ENCODE results near the gene SLC29A3.

Gene SLC29A3

GRCh38 chr10:71370031-71370430, 51.0 kb downstream of the SLC29A3 start:
- DNase-seq (ENCODE audit: low read depth) = no peak

DNA sequence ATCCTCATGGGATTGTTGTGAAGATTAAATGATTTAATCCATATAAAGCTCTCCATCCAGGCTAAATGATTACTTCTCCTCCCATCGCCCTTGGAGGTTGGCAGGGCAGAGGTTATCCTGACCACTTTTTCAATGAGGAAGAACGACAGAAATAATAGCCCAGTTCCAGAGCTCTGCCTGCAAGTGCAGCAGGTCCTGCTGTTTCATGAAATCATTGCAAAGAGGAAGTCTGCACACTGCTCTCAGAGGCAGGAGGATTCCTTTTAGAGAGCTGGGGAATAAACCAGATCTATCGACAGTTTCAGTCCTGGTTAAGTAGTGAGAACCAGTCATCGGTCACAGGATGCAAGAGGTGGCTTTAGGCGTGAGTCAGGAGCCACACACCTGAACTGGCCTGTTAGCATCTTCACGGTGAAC, 52.7 kb downstream of the SLC29A3 start:
- DNase-seq (ENCODE audit: low read depth) = no peak

GRCh38 chr10:71372882-71373495, 53.9 kb downstream of the SLC29A3 start:
- DNase-seq (ENCODE audit: low read depth) = no peak

- DNase-seq (ENCODE audit: low read depth) = no peak
These were observed 55.6 kb downstream of the SLC29A3 start for GRCh38 chr10:71374481-71375233.

- DNase-seq (ENCODE audit: low read depth) = no peak
These were observed 56.9 kb downstream of the SLC29A3 start for GRCh38 chr10:71375952-71376351.

- DNase-seq (ENCODE audit: low read depth) = no peak
These were observed 59.5 kb downstream of the SLC29A3 start for GRCh38 chr10:71378336-71379117.

DNA sequence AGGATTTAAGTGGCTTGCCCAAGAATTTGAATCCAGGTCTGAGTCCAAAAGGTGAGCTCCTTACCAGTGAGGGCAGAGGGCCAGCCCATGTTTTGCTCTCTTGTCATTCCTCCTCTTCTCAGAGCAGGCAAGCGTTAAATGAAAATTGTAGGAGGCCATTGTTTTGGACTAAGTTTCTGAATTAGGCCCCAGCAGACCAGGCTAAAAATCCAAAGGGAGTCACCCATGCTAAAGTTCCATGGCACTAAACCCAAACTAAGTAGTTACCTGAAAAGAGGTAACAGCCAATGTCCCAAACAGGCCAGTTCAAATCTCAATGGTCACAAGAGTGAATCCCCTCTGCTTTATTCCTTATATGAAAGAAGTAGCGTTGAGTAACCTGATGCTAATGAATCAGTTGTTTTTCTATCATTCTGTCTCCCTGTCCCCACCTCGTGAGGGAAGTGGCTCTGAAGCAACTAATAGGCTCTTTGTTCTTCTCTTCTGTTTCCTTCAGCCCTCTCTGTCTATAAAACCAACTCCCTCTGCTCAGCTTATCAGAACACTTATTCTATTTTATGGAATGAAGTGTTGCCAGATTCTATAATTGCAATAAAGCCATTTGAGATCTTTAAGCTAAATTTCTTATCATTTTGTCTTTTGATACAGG, 60.2 kb downstream of the SLC29A3 start:
- no peak for DNase-seq (ENCODE audit: low read depth)

GRCh38 chr10:71380841-71381240, 61.8 kb downstream of the SLC29A3 start:
- DNase-seq (ENCODE audit: low read depth) = no peak

DNA sequence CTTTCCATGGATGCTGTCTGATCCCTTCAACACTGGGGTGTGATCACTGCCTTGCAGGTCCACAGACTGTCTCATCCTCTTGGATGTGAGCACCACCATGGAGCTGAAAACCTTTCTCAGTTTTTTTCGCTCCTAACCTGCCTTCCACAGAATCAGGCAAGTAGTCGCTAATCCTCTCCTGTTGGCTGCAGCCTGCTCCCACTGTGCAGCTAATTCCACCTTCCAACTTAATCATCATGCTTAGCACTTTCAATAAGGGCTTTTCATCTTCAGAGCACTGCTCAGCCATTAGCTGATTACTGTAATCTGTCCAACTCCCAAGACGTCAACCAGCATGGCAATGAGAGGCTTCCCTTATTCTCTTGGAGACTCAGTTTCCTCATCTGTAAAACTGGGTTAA, 62.6 kb downstream of the SLC29A3 start:
- DNase-seq (ENCODE audit: low read depth) = no peak

- DNase-seq (ENCODE audit: low read depth) = no peak
These were observed 63.0 kb downstream of the SLC29A3 start for GRCh38 chr10:71382028-71382427.

GRCh38 chr10:71382757-71383156, 63.7 kb downstream of the SLC29A3 start:
- no peak for DNase-seq (ENCODE audit: low read depth)

- peak; percentile 14 for DNase-seq (ENCODE audit: low read depth)
These were observed 65.1 kb downstream of the SLC29A3 start for GRCh38 chr10:71383972-71384687.

DNA sequence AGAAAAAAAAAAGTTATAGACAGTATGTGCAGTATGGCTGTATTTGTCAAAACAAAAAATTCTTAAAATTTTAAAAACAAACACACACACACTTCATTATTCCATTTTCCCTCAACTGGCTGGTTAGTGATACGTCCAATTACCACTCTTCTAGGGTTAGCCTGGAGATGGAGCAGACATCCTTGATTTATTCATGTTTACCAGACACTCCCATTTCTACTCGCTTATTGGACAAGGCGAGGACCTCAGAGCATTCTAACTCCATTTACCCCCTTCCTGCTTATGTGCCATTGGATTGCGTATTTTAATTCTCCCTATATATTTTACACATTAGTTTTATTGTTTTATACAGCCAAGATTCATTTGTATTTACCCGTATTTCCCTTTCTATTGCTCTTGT, 69.1 kb downstream of the SLC29A3 start:
- no peak for DNase-seq (ENCODE audit: low read depth)

DNA sequence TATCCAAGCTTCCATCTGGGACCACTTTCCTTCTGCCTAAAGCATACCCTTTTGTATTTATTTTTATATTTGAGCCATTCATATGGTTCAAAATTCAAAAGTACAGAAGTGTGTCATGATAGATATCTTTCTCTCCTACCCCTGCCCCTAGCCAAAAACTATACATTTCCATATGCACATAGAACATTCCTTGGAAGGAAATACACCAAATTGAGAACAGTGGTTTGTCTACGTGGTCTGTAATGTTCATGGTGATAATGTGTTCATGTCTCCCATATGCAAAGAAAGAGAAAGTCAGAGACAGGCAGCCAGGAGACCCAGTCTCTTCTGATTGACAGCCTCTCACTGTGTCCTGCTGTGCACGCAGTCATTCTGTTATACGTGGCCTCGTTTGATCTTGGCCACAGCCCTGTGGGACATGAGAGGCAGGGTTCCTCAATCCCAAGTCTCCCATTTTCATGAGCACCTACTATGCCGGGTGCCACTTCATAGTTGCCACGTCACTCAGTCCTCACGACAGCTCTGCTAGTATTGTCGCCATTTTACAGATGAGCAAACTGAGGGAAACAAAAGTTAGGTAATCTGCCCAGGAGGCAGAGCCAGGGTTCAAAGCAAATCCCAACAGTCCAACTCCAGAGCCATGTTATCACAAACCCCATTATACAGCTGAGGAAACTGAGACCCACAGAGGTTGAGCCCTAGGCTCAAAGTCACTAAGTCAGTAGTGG, 69.7 kb downstream of the SLC29A3 start:
- DNase-seq (ENCODE audit: low read depth) = no peak

DNA sequence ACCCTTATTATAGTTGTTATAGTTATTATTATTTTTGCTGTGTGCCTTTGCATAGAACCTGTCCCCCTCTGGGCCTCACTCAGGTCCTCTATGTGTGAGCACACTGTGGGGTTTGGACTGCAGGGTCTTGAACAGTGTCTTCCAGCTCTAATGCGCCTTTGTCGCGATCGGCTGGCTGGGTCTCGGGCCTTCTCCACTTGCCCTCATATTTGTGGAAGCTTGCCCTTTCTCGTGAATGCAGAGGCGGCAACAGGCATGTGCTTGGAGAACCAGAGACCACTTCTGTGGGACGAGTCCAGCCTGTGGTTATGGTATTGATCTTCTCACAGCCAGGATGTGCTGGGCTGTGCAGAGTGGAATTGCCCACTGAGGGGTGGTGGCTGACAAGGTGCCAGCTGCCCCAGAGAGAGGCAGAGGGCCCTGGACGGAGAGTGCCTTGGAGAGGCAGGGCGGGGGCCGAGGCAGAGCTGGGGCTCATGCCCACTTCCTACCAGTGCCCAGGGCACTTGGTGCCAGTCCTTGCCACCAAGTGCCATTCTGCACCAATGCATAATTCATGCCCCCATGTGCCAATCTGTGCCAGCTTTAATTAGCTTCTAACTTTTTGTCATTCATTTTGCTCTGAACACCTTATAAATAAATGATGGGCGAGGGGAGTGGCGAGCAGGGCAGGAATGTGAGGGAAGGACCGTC, 70.9 kb downstream of the SLC29A3 start:
- no peak for DNase-seq (ENCODE audit: low read depth)

DNA sequence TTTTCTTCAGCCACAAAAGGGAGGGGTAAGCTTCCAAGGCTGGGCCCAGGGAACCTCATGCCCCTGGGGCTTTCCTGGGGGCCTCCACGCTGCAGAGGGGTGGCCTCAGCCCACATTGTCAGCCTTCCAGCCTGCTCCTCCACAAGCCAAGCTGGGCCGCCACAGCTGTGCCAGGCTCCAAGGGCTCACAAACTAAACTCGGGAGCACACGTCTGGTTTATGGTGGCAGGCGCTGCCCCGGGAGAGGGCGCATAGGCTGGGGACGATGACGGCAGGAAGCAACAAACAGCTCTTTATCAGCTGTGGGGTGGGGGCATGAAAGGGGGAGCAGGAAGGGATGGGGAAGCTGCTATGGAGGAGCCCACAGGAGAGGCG, 71.4 kb downstream of the SLC29A3 start:
- DNase-seq (ENCODE audit: low read depth) = no peak

- no peak for DNase-seq (ENCODE audit: low read depth)
These were observed 72.0 kb downstream of the SLC29A3 start for GRCh38 chr10:71390921-71391690.

GRCh38 chr10:71391701-71392100, 72.6 kb downstream of the SLC29A3 start:
- DNase-seq (ENCODE audit: low read depth) = no peak

DNA sequence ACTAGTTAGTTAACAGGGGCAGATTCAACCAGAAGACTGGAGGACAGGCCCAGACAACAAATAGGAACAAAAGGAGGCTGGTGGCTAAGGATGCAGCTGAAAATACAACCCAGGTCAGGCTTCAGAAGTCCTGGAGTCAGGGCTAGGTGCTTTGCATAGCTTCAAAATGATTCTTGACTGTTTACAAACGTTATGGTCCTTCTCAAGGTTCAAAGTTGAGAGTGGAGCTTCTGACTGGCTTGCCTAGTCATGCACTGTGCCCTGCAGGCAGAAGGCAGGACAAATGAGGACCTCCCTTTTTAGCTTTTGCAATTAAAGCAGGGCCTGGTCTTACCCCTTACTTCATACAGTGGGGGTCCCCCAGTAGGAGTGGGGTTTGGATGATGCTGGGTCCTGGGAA, 73.2 kb downstream of the SLC29A3 start:
- DNase-seq (ENCODE audit: low read depth) = no peak
